NCI-H526 treated with DMSO at 0.1 percent for 48 hours (cell line): ENCODE measurements around the gene NHSL2.

Source experiments
- DNase-seq: peaks from one replicate; lab custom pipeline; 2025; lab: John Stamatoyannopoulos, UW

The NHSL2 gene

GRCh38 chrX:72020204-72020603, 109.6 kb downstream of the NHSL2 start:
- DNase-seq = no peak

- DNase-seq = no peak
Measured at GRCh38 chrX:72020788-72021187, 110.1 kb downstream of the NHSL2 start.

DNA sequence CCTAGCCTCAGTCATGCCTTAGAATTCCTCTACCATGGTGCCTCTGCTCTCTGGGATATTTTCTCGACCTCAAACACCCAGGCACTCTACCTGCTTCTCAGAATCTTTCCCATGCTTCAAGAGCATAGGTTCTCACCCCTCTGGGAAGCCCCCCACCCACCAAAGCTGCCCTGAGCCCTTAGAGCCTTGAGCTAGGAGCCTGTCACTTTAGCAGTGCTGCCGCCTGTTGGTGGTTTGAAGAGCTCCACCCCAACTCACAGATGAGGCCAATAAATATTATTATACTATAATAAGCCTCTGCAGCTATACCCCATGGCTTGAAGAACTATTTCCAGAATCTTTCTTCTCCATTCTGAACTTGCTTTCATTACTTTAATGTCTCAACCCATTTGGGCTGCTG, 111.3 kb downstream of the NHSL2 start:
- no peak for DNase-seq

DNA sequence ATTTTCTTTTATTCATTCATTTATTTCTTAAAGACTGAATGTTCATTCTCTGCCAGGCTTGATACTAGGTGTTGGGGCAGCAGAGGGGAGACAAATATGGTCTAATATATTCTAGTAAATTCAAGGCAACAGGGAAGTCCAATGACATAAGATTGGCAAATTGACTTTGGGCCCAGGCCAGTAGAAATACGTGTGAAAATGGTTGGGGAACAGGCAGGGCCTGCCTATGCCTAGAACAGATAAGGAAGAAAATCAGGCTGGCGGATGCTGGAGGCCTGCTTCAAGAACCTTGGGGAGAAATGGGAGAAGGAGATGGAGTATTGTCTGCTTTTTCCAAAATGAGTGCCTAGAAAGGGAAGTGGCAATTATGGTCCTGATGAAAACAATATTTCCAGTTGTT, 112.4 kb downstream of the NHSL2 start:
- no peak for DNase-seq

GRCh38 chrX:72025236-72025770, 114.7 kb downstream of the NHSL2 start:
- DNase-seq = no peak

DNA sequence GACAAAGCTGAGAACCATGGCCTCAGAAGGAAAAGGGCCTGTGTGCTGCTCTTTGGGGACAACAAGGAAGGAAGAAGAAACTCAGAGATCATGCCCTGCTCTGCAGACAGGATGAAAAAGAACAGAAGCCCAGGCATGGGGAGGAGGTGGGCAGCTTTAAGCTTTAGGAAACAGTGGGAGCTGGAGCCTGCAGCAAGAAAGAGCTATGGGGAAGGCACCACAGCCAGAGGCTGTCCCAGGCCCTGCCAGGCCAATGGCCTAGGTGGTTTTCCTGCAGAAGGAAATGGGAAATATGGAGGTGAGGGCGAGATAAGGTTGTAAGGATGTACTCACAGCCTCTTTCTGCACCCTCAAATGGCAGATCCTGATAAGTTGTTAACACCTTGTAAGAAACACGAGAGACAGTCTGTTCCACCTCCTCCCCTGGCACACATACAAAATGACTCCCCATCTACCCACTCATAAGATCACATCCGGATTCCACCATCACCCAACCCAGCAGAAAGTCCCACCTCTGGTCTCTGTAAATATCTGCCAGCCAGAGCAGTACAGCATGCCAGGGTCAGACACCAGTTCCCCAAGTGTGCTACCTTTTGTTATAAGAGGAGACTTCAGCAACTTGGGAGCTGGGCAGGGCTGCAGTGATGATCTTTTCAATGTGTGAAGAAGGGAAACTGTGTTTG, 115.8 kb downstream of the NHSL2 start:
- no peak for DNase-seq

DNA sequence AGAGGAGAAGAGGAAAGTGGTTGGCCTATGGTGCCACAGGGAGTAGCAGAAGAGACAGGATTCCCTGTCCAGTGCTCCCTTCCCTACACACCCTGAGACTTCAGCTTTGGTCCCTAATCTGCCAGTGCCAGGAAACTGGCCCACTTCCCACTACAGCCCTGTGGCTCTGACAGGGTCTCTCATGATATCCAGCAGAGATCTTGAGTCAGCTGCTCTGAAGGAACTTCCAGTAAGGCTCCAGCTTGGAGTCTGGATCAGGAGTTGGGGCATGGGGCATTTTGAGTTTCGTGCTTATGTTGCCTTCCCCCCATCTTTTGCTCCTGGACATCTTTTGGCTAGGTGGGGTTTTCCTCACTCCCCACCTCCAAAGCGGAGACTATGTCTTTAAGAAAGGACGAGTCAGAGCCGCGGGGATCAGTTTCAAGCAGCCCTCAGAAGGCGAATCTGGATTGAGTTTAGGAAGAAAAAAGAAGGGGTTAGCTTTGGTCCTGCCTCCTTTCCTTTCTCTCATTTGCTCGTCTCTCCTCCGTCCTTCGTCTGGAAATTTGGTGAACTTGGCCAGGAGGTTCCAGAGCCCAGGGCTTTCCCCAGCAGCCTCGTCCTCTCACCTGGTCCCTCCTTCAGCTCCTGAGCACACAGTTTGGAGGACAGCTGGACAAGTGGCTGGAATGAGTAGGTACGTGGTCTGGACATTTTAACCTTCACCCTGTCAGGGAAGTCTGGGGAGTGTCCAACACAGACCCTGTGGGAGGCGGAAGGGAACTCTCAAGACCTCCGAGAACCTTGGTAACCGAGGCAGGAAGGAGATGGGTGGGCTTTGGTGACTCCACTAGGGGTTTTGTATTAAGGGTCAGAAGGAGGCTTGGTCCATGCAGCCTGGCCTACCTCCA, 116.6 kb downstream of the NHSL2 start:
- DNase-seq = no peak

DNA sequence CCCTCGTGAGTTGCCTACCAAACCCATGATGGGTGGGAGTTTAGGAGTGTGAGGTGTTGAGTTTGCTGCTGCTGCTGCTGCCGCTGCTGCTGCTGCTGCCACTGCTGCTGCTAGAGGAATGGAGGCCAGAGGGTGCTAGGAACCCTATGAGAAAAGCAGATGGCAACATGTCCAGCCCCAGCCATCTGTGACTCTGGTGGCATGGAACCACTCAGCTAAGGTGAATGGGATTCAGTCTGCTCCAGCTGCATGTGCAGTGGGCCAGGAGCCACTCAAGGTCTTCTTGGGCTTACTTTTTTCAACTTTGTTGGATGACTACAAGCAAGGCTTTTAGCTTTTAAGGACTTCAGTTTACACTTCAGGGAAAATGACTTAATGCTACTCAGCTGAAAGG, 117.3 kb downstream of the NHSL2 start:
- no peak for DNase-seq

- no peak for DNase-seq
Measured at GRCh38 chrX:72028701-72029470, 118.2 kb downstream of the NHSL2 start.

- DNase-seq = no peak
Measured at GRCh38 chrX:72029483-72030411, 119.1 kb downstream of the NHSL2 start.

DNA sequence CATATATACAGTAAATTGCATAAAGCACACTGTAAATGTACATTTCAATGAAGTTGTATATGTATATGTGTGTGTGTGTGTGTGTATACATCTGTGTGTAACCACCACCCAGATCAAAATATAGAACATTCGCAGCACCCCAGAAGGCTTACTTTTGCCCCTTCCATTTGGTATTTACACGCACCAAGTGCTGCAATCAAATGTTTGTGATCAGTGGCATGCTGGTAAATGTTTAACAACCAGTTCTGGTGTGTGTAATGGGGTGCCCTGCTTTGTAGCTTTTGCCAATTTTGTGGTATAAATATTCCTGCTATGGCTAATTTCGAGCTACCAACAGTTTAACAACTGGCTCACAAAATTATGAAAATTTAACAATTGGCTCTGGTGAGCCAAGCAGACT, 119.8 kb downstream of the NHSL2 start:
- DNase-seq = no peak

- DNase-seq = no peak
Measured at GRCh38 chrX:72031118-72031517, 120.5 kb downstream of the NHSL2 start.

- no peak for DNase-seq
Measured at GRCh38 chrX:72031634-72032033, 121.0 kb downstream of the NHSL2 start.

- no peak for DNase-seq
Measured at GRCh38 chrX:72037601-72038000, 127.0 kb downstream of the NHSL2 start.

- no peak for DNase-seq
Measured at GRCh38 chrX:72038016-72038415, 127.4 kb downstream of the NHSL2 start.

DNA sequence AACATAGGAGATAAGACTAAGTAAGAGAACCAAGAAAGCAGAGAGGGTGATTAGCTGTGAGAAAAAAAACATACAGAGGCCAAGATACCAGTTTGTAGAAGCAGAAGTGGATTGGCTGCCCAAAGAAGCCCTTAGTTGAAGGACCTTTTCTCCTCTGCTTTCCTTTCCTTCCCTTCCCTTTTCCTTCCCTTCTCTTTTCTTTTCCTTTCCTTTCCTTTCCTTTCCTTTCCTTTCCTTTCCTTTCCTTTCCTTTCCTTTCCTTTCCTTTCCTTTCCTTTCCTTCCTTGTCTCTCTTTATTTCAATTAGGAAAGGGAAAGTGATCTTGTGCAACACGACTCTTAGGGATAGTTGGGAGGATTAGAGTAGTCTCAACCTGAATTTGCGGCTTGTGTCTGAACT, 128.2 kb downstream of the NHSL2 start:
- DNase-seq = no peak

DNA sequence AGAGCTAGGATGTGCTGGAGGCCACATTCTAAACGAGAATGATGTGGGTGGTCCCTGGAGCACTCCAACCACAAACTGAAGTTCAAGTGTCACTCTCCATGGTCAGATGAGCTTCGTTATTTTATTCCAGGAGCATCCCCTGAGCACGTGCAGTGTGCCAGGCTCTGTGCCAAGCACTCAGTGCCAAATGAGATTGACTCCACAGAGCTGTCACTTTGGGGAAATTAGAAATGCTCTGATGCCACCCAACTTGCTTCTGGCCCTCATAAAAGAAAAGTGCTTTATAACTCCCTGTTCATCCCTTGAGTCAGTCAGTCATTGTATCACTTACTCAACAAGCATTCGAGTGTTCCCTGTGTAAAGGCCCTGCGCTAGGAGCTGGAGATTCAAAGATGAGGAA, 129.9 kb downstream of the NHSL2 start:
- no peak for DNase-seq

DNA sequence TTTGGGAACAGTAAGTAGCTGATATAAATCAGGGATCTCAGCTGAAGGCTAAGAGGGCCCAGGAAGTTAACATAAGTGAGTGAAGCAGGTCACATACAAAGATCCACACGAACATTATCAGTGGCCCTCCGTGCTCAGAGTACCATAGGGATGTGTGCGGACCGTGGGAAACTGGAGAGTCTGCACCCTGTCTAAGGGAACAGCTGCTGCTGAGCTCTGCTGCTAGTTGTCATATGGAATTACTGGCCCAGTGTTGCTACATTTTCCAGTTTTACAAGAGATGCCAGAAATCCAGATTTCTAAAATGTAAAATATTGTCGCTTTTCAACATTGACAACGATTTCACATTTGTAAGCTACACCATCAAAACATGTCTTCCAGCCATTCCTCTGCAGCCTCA, 130.5 kb downstream of the NHSL2 start:
- no peak for DNase-seq

GRCh38 chrX:72041871-72042851, 131.5 kb downstream of the NHSL2 start:
- DNase-seq = no peak

GRCh38 chrX:72042852-72043248, 132.2 kb downstream of the NHSL2 start:
- no peak for DNase-seq
